Muscle layer of colon (tissue), 2 donors: ENCODE data around the gene DENND2A.
A peak's percentile ranks its signal among the peaks of the same experiment; 100 is the strongest.
"Not testable (repeated sequence)": the region's sequence is repeated elsewhere in the genome, so short reads cannot be mapped to it uniquely, and the experiment has no call there.

Experiments used
- H3K27ac ChIP-seq: one replicate; pipeline ENCODE4 v1.7.0; 2013; ENCODE audit warnings: low read depth, mild to moderate bottlenecking, low read length, moderate library complexity
- H3K27me3 ChIP-seq, 2 donors: one replicate each; pipeline ENCODE4 v1.7.0; 2013; ENCODE audit warnings: low read length in 2 of 2, mild to moderate bottlenecking in 2 of 2; ENCODE audit not compliant: insufficient read depth in 2 of 2, control insufficient read depth in 1 of 2
- H3K36me3 ChIP-seq: one replicate; pipeline ENCODE4 v1.7.0; 2013; ENCODE audit warnings: mild to moderate bottlenecking, low read length; ENCODE audit not compliant: insufficient read depth
- H3K4me1 ChIP-seq: one replicate; pipeline ENCODE4 v1.7.0; 2013; ENCODE audit warnings: mild to moderate bottlenecking, low read length; ENCODE audit not compliant: insufficient read depth
- H3K4me3 ChIP-seq, 2 donors: one replicate each; pipeline ENCODE4 v1.7.0; 2013; ENCODE audit warnings: low read length in 2 of 2, low read depth in 1 of 2, mild to moderate bottlenecking in 1 of 2, moderate library complexity in 1 of 2
- H3K9ac ChIP-seq: one replicate; pipeline ENCODE4 v1.7.0; 2013; ENCODE audit warnings: low read length
- H3K9me3 ChIP-seq: one replicate; pipeline ENCODE4 v1.7.0; 2013; ENCODE audit warnings: mild to moderate bottlenecking, low read length
- donor health status: abdominal sarcoma.
- donor health status: Adenocarcinoma of cecum.

Gene DENND2A

DNA sequence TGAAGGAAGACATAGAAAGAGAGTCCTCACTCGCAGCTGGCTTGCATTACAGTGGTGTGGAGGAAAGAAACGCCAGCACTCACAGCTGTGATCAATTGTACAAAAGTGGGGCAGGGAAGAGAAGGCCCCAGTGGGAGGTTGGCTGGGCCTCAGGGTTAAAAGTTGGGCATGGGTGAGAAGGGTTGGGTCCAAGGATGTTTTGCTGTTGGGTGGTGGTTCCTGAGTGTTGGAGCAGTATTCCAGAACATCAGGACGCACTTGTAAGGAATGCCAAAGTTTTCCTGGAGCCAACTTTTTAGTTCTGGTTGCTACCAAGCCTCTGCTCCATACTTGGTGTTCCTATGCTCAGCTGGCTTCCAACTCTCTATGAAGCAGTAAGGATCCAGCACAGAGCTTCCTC, 105.9 kb downstream of the DENND2A start:
- Histone ChIP-seq H3K27me3 (no peaks in the 10 kb centered on the region), H3K36me3 (no peaks in the 10 kb centered on the region), H3K9ac (no peak overlapping the region), H3K4me3 (no peak overlapping the region), H3K27ac (peak overlapping the region; percentile 3), H3K9me3 (no peaks in the 10 kb centered on the region), H3K4me1 (peaks cover 5% of the 10 kb centered on the region)

DNA sequence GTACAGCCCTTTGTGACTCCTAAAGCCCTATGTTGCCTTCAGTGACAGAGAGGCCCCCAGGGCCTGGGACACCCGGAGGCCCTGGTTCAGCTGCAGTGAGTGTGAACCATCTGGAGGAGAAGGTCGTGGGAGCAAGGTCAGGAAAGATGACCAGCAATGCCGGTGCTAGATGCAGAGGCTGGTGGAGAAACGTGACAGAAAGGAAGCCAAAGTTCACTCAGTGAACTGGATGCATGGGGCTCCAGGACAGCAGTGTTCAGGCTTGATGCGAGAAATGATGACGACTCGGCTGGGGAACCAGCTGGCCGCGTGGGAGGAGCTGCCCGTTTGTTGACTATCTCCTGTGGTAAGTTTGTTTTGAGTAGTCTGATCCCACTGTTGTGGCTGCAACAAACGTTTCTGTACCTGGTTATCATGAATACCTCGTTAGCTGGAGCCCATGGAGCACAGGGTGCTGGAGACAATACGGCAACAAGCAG, 107.2 kb downstream of the DENND2A start:
- no peaks in the 10 kb centered on the region for H3K9me3 ChIP-seq
- H3K27ac ChIP-seq = no peak overlapping the region
- peaks cover 5% of the 10 kb centered on the region for H3K4me1 ChIP-seq

DNA sequence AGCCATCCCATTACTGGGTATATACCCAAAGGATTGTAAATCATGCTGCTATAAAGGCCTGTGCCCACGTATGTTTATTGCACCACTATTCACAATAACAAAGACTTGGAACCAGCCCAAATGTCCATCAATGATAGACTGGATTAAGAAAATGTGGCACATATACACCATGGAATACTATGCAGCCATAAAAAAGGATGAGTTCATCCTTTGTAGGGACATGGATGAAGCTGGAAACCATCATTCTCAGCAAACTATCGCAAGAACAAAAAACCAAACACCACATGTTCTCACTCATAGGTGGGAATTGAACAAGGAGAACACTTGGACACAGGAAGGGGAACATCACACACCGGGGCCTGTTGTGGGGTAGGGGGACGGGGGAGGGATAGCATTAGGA, 111.2 kb downstream of the DENND2A start:
- not testable (repeated sequence) for H3K9ac ChIP-seq, H3K4me3 ChIP-seq, H3K9me3 ChIP-seq, H3K27ac ChIP-seq, H3K27me3 ChIP-seq, H3K36me3 ChIP-seq, H3K4me1 ChIP-seq

More for the DNA sequence above, 107.2 kb downstream of the DENND2A start:
- Histone ChIP-seq H3K4me3 (no peak overlapping the region), H3K36me3 (no peaks in the 10 kb centered on the region), H3K9ac (no peak overlapping the region), H3K27me3 (no peaks in the 10 kb centered on the region)

DNA sequence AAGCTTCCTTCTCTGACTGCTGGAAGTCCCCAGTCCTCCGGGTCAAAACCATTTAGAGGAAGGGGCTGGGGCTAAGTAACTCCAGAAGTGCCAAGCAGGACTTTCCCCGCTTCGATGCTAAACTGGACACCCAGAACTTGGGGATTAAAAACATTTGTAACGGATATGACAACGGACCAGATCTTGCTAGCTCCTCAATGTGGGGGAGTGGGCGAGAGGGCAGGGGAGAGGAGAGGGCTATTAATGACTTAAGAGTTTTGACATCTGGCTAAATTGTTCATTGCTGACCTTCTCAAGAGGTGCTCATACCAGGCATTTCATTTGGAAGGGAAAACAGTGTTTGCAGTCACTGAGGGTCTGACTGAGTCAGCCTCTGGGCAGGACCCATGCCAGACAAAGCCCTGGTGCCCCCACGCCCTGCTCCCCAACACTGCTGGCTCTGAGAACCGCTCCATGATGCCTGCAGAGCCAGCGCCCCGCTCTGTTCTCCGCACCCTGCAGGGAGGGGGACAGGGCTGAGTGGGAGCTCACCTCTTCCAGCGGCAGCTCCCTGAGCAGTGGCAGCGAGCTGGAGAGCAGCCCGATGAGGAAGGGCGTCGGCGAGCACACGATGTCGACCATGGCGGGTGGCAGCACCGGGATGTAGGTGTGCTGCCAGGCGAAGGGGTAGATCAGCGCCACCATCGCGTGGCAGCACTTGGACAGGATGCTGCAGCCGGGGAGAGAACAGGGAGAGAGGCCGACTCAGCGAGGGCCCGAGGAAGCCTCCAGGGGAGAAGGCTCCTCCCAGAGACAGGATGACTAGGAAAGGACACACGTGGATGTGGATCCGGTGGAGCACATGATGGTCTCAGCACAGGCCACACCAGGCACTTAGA, 113.6 kb downstream of the DENND2A start:
- Histone ChIP-seq H3K27me3 (no peaks in the 10 kb centered on the region), H3K9me3 (no peaks in the 10 kb centered on the region), H3K27ac (no peak overlapping the region), H3K9ac (no peak overlapping the region), H3K4me3 (no peak overlapping the region), H3K36me3 (peaks cover 5% of the 10 kb centered on the region), H3K4me1 (no peaks in the 10 kb centered on the region)

DNA sequence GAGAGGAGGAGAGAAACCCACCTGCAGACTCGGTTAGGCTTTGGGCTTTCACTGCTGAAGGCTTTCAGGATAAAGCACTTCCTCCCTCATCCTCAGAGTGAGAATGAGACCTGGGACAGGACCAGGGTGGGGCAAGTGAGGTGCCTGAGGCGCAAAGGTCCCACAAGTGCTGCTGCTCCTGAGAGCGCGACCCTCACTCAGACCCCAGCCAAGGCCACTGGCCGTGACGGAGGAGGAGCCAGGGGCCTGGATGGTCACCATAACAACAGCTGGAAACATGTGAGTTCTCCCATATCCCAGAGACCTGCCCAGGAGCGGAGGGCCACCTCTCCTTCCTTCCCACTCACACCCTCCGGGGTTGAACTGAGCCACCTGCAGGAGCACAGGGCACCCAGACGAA, 114.4 kb downstream of the DENND2A start:
- no peak overlapping the region for H3K9ac ChIP-seq
- H3K4me3 ChIP-seq = no peak overlapping the region
- H3K27me3 ChIP-seq = no peaks in the 10 kb centered on the region
- peaks cover 10% of the 10 kb centered on the region for H3K36me3 ChIP-seq
- H3K9me3 ChIP-seq = no peaks in the 10 kb centered on the region
- H3K27ac ChIP-seq = no peak overlapping the region
- no peaks in the 10 kb centered on the region for H3K4me1 ChIP-seq

DNA sequence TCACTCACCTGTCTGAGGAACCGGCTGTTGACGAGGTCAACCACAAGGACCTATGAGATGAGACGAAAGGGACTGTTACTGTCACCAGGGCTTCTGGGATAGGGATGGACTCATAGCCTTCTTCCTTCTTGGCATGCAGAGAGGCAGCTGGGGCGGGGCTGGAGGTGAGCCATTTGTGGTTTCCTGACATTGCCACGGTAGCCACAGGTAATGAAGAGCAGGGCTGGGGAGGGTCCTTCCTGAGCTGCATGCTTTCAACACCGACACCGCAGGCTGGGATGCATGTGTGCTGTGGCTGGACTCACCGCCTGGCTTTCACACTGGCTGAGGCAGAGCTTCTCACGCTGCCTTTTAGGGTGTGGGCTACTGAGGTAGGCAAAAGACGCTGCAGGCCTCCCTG, 114.9 kb downstream of the DENND2A start:
- Histone ChIP-seq H3K4me1 (no peaks in the 10 kb centered on the region), H3K27me3 (no peaks in the 10 kb centered on the region), H3K4me3 (no peak overlapping the region), H3K9ac (no peak overlapping the region), H3K36me3 (peaks cover 10% of the 10 kb centered on the region), H3K9me3 (no peaks in the 10 kb centered on the region), H3K27ac (no peak overlapping the region)

DNA sequence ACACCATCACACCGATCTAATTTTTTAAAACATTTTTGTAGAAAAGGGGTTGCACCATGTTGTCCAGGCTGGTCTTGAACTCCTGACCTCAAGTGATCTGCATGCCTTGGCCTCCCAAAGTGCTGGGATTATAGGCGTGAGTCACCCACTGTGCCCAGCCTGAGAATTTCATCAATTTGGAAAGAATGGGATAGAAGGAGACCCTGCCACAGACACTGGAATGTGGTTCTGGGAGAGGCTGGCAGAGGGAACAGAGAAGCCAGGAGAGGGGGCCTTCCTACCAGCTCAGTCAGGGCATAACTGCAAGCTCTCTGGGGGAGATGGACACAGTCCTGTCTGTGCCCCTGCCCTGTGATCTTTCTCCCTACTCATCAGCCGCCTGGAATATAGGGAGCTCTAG, 119.2 kb downstream of the DENND2A start:
- no peak overlapping the region for H3K9ac ChIP-seq
- no peak overlapping the region for H3K4me3 ChIP-seq
- peaks cover 10% of the 10 kb centered on the region for H3K36me3 ChIP-seq
- H3K4me1 ChIP-seq = no peaks in the 10 kb centered on the region
- H3K9me3 ChIP-seq = no peaks in the 10 kb centered on the region
- H3K27ac ChIP-seq = no peak overlapping the region
- no peaks in the 10 kb centered on the region for H3K27me3 ChIP-seq

DNA sequence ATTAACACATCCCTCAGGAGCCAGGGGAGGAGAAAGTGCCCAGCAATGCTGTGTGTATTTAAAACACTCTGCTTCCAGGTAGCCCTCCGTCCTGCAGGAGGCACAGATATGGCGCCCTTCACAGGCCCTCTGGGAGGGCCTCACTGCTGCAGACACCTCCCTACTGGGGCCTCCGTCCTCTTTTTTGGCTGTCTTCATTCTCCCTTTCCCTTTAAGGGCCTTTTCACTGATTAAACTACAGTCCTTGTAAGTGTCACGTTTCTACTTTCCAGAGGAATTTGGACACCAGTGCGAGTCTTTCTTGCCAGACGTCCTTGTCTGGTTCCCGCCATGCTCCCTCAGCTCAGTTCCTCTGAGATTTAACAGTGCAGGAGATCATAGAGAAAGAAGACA, 121.6 kb downstream of the DENND2A start:
- Histone ChIP-seq H3K9me3 (no peaks in the 10 kb centered on the region), H3K27ac (peak overlapping the region; percentile 58), H3K27me3 (no peaks in the 10 kb centered on the region), H3K4me1 (no peaks in the 10 kb centered on the region), H3K4me3 (no peak overlapping the region), H3K36me3 (peaks cover 5% of the 10 kb centered on the region), H3K9ac (no peak overlapping the region)

DNA sequence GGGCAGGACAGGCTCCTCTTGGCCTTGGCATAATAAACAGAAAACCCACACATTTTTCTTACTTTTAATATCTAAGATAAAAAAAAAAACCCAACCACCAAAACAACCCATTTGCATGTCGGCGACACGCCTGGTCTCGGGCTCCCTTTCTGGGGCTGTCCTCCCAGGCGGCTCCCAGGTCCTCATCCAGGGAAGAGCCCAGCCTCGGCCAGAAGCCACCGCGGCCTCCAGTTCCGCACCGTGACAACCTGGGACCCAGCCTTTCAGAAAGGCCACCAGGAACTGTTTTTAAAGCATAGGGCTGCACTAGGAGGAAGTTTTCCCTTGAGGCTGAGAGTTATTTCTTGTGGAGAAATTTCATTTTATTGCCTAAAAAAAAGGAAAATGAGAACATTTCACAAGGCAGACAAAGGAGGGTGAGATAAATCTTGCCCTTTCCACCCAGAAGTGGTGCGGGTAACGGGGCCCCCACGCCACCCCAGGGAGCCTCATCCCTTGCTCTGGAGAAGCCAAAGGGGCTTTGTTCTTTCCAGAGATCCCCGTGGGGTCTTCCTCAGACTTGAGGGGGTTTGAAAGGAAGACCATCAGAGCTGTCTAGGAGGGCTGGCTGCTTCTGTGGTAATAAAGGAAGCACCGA, 122.1 kb downstream of the DENND2A start:
- Histone ChIP-seq H3K4me1 (no peaks in the 10 kb centered on the region), H3K27ac (peak overlapping the region; percentile 58), H3K4me3 (no peak overlapping the region), H3K9ac (no peak overlapping the region), H3K9me3 (no peaks in the 10 kb centered on the region), H3K27me3 (no peaks in the 10 kb centered on the region), H3K36me3 (peaks cover 5% of the 10 kb centered on the region)

DNA sequence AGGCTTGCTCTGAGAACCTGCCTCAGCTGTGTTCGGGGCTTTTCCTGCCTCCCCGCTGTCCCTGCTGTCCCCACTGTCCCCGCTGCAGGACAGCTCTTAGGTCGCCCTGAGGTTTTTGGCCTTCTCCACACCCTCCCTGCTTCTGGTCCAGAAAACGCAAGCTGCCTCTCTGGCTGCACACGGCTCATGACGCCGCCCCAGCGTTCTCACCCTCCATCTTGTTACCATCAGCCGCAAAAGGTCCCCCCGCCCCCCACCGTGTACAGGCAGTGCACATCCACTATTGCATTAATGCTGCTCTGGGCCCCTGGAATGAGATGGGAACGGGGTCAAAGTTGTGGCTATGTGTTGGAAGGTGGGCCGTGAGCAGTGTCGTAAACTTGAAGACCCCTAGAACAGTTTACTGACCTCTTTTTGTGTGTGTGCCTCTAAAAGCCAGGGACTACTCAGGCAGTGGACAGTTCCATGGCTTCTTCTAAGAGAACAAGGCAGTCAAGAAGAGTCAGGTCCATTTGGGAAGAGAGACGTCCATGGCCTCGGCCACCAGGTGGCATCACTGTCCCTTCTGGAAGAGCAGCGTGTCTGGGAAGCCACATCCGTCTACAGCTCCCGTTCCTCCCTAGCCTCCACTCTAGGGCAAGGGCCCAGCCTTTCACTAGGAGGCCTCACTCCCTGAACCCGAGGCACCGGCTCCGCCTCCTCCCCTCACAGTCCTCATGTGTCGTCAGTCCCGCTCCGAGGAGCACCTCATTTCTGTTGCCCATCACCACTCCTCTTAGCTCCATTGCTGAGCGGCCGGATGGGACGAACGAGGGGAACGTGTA, 122.9 kb downstream of the DENND2A start:
- peak overlapping the region; percentile 58 for H3K27ac ChIP-seq
- no peak overlapping the region for H3K9ac ChIP-seq
- H3K9me3 ChIP-seq = no peaks in the 10 kb centered on the region
- no peaks in the 10 kb centered on the region for H3K27me3 ChIP-seq
- H3K36me3 ChIP-seq = peaks cover 5% of the 10 kb centered on the region
- no peaks in the 10 kb centered on the region for H3K4me1 ChIP-seq
- H3K4me3 ChIP-seq = no peak overlapping the region

DNA sequence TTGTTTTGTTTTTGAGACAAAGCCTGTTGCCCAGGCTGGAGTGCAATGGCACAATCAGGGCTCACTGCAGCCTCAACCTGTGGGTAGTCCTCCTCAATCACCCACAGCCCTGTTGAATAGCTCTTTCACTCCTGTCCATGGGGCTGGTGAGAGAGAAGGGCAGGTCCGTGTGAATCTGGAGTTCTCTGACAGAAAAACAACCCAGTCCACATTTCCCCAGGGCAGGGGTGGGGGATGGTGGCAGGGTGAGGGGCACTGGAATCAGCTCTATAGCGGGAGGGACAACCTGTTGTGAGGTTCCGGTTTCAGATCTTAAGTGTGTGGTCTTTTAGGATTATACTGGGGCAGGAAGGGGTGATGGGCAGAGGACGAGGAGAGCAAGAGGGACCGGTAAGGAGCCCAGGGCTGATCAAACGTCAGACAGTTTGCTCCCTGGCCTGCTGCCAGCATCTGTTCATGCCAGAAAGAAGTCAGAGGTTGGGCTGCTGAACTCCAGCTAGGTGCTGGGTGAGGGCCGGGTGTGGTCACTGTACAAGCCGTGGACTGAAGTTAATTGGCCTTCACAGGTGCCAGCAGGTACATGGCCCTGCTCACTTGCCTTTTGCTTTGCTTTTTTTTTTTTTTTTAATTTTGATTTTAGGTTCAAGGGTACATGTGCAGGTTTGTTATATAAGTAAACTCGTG, 128.2 kb downstream of the DENND2A start:
- Histone ChIP-seq H3K4me3 (no peak overlapping the region), H3K4me1 (peaks cover 14% of the 10 kb centered on the region), H3K9ac (no peak overlapping the region), H3K9me3 (no peaks in the 10 kb centered on the region), H3K27ac (no peak overlapping the region), H3K36me3 (no peaks in the 10 kb centered on the region), H3K27me3 (no peaks in the 10 kb centered on the region)
